ENCODE data around the gene CEMP1.

CEMP1 gene

DNA sequence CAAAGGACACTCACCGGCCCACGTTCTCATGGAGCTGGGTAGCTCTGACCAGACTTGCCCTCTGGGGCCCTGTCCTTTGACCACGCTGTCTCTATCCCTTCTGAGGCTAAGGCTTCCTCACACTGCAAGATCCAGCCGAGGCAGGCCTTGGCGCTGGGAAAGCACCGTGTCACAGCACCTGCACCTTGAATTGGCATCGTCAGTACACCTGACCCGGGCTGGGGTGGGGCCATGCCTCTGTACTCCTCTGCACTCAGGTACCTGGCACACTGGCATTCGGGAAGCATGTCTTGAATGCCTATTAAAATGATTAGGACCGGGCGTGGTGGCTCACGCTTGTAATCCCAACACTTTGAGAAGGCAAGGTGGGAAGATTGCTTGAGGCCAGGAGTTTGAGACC, 50.3 kb downstream of the CEMP1 start:
- TF ChIP-seq, protein P1, sequence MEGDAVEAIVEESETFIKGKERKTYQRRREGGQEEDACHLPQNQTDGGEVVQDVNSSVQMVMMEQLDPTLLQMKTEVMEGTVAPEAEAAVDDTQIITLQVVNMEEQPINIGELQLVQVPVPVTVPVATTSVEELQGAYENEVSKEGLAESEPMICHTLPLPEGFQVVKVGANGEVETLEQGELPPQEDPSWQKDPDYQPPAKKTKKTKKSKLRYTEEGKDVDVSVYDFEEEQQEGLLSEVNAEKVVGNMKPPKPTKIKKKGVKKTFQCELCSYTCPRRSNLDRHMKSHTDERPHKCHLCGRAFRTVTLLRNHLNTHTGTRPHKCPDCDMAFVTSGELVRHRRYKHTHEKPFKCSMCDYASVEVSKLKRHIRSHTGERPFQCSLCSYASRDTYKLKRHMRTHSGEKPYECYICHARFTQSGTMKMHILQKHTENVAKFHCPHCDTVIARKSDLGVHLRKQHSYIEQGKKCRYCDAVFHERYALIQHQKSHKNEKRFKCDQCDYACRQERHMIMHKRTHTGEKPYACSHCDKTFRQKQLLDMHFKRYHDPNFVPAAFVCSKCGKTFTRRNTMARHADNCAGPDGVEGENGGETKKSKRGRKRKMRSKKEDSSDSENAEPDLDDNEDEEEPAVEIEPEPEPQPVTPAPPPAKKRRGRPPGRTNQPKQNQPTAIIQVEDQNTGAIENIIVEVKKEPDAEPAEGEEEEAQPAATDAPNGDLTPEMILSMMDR (conservative IDR thresholded peaks at IDR 0.05): no peak

More for the DNA sequence above, 50.3 kb downstream of the CEMP1 start:
- H3K27ac ChIP-seq: no peak overlapping the region
